HepG2 (cell line): ENCODE data around the gene MAPK4. TPM values are rescaled to one million over a fixed set of nuclear protein-coding genes. Genes with fewer than 3 reads are reported as not detected.
A peak's percentile ranks its signal among the peaks of the same experiment; 100 is the strongest.

Experiments
- CC2D1A ChIP-seq: sonication (generic); formaldehyde crosslinking; IDR thresholded peaks from 2 replicates; pipeline ENCODE4 v1.8.1; 2023; ENCODE audit warnings: mild to moderate bottlenecking, missing genetic modification reagents
- ISL2 ChIP-seq: sonication (generic); formaldehyde crosslinking; IDR thresholded peaks from 2 replicates; pipeline ENCODE4 v1.5.0; 2020; ENCODE audit warnings: missing genetic modification reagents
- KMT2A ChIP-seq: sonication (generic); formaldehyde crosslinking; IDR thresholded peaks from 2 replicates; pipeline ENCODE4 v1.4.0; 2020; ENCODE audit warnings: missing genetic modification reagents
- MXD4 ChIP-seq: IDR thresholded peaks from 2 replicates; pipeline ENCODE4 v1.6.1; 2016; ENCODE audit warnings: mild to moderate bottlenecking, missing biosample characterization, missing genetic modification reagents
- ZFP82 ChIP-seq: sonication (generic); formaldehyde crosslinking; IDR thresholded peaks from 2 replicates; pipeline ENCODE4 v1.5.1; 2020; ENCODE audit warnings: mild to moderate bottlenecking, missing genetic modification reagents, borderline replicate concordance
- ZHX1 ChIP-seq: sonication (generic); formaldehyde crosslinking; IDR thresholded peaks from 2 replicates; pipeline ENCODE4 v1.8.1; 2022; ENCODE audit warnings: low read depth, mild to moderate bottlenecking, missing genetic modification reagents
- ZNF235 ChIP-seq: sonication (generic); formaldehyde crosslinking; IDR thresholded peaks from 2 replicates; pipeline ENCODE4 v1.8.1; 2023; ENCODE audit warnings: mild to moderate bottlenecking, missing genetic modification reagents, borderline replicate concordance
- ZNF282 ChIP-seq: fragments of 450-650 bp; IDR thresholded peaks from 2 replicates; pipeline ENCODE4 v1.6.1; 2018; ENCODE audit not compliant: partially characterized antibody
- ZNF331 ChIP-seq: sonication (generic); formaldehyde crosslinking; IDR thresholded peaks from 2 replicates; pipeline ENCODE4 v1.4.0; 2020; ENCODE audit warnings: missing genetic modification reagents
- ZNF382 ChIP-seq: sonication (generic); formaldehyde crosslinking; IDR thresholded peaks from 2 replicates; pipeline ENCODE4 v1.5.0; 2020; ENCODE audit warnings: missing genetic modification reagents, mild to moderate bottlenecking, borderline replicate concordance
- ZNF414 ChIP-seq: sonication (generic); formaldehyde crosslinking; IDR thresholded peaks from 2 replicates; pipeline ENCODE4 v1.5.0; 2020; ENCODE audit warnings: missing genetic modification reagents
- ZNF431 ChIP-seq: sonication (generic); formaldehyde crosslinking; IDR thresholded peaks from 2 replicates; pipeline ENCODE4 v1.9.0; 2022; ENCODE audit warnings: missing genetic modification reagents, low read depth, mild to moderate bottlenecking, borderline replicate concordance
- ZNF616 ChIP-seq: sonication (generic); formaldehyde crosslinking; IDR thresholded peaks from 2 replicates; pipeline ENCODE4 v1.5.0; 2020; ENCODE audit warnings: low read depth, mild to moderate bottlenecking, missing genetic modification reagents
- ZNF703 ChIP-seq: sonication (generic); formaldehyde crosslinking; IDR thresholded peaks from 2 replicates; pipeline ENCODE4 v1.5.1; 2020; ENCODE audit warnings: missing genetic modification reagents, mild to moderate bottlenecking, moderate library complexity, borderline replicate concordance
- ZNF713 ChIP-seq: sonication (generic); formaldehyde crosslinking; IDR thresholded peaks from 2 replicates; pipeline ENCODE4 v1.4.0; 2020; ENCODE audit warnings: mild to moderate bottlenecking, missing genetic modification reagents
- polyA plus RNA-seq, 8 experiments: library from polyadenylated mRNA; depleted of rRNA in 3 of 8; stranded (reverse) in 7 of 8; unstranded in 1 of 8; fragments of >200 nt; fragmentation: Illumina TruSeq in 4 of 8; extraction: Trizol in 4 of 8; gene quantifications; 2 replicates each; pipeline versions ENCODE4 v1.2.1 to v1.2.3, GENCODE V29; 2011 to 2016; ENCODE audit warnings: low read depth in 4 of 8, missing spikeins in 1 of 8, mixed read lengths in 1 of 8; ENCODE audit not compliant: insufficient read depth in 1 of 8
- total RNA-seq, 5 experiments: library from RNA; depleted of rRNA; stranded (reverse); fragments of >200 nt; fragmentation: Illumina TruSeq; extraction: Trizol; gene quantifications; 2 replicates each; pipeline ENCODE4 v1.2.3, GENCODE V29; 2016; ENCODE audit warnings: low read depth in 1 of 5
- TF ChIP-seq, protein P1 (sequence below): sonication (generic); IDR thresholded peaks from 2 replicates; pipeline ENCODE4 v1.6.1; 2016; ENCODE audit warnings: low read depth, borderline replicate concordance
- TF ChIP-seq, protein P2 (sequence below): sonication (generic); formaldehyde crosslinking; IDR thresholded peaks from 2 replicates; pipeline ENCODE4 v1.8.1; 2023; ENCODE audit warnings: mild to moderate bottlenecking, inconsistent platforms, moderate library complexity, missing genetic modification reagents, borderline replicate concordance
- TF ChIP-seq, protein P3 (sequence below): sonication (generic); formaldehyde crosslinking; IDR thresholded peaks from 2 replicates; pipeline ENCODE4 v1.4.0; 2020; ENCODE audit warnings: missing genetic modification reagents, borderline replicate concordance
- TF ChIP-seq, protein P4 (sequence below): sonication (generic); formaldehyde crosslinking; IDR thresholded peaks from 2 replicates; pipeline ENCODE4 v1.8.1; 2023; ENCODE audit warnings: mild to moderate bottlenecking, moderate library complexity, missing genetic modification reagents

The MAPK4 gene
- total and polyA plus RNA-seq, 2 of the 13 experiments (the other 11 are each of a cell fraction or from before 2014, with no cell fraction given) = not detected

DNA sequence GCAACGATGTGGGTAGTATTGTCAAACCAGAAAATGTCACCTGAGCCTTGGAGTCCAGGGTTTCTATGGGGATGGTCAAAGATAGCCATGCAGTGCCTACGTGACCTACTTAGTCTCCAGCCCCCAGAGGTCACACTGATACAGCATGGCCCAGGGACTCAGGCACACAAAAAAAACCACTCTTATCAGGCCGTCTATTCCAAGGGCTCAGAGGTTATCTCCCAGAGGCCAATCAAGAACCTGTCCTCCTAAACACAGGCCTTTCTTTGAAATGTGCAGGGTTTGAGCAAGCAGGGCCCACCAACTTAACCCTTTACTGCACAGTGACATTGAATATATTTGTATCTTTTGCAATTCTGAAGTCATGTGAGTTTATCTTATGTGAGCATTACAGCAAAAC, 177.2 kb downstream of the MAPK4 start (continued):
- TF ChIP-seq ZNF414 (no peak), ZNF431 (CRISPR knock-in tag) (0 out of 2 replicates have a peak, but pooled peaks have one; percentile 29), ZNF382 (CRISPR knock-in tag) (no peak), ZNF616 (no peak), ZHX1 (CRISPR knock-in tag) (no peak), ZNF703 (CRISPR knock-in tag) (no peak), ZNF331 (CRISPR knock-in tag) (no peak), KMT2A (CRISPR knock-in tag) (no peak), ZFP82 (no peak), ZNF713 (CRISPR knock-in tag) (no peak), ZNF235 (CRISPR knock-in tag) (no peak), CC2D1A (CRISPR knock-in tag) (no peak), ISL2 (CRISPR knock-in tag) (peak; percentile 85; the same call in 1 of the 2 replicates), MXD4 (CRISPR knock-in tag) (no peak), ZNF282 (no peak)
- TF ChIP-seq, protein P1, sequence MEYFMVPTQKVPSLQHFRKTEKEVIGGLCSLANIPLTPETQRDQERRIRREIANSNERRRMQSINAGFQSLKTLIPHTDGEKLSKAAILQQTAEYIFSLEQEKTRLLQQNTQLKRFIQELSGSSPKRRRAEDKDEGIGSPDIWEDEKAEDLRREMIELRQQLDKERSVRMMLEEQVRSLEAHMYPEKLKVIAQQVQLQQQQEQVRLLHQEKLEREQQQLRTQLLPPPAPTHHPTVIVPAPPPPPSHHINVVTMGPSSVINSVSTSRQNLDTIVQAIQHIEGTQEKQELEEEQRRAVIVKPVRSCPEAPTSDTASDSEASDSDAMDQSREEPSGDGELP = 0 out of 2 replicates have a peak, but pooled peaks have one; percentile 22
- TF ChIP-seq, protein P2, sequence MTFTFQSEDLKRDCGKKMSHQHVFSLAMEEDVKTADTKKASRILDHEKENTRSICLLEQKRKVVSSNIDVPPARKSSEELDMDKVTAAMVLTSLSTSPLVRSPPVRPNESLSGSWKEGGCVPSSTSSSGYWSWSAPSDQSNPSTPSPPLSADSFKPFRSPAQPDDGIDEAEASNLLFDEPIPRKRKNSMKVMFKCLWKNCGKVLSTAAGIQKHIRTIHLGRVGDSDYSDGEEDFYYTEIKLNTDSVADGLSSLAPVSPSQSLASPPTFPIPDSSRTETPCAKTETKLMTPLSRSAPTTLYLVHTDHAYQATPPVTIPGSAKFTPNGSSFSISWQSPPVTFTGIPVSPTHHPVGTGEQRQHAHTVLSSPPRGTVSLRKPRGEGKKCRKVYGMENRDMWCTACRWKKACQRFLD (CRISPR knock-in tag) = no peak
- TF ChIP-seq, protein P3, sequence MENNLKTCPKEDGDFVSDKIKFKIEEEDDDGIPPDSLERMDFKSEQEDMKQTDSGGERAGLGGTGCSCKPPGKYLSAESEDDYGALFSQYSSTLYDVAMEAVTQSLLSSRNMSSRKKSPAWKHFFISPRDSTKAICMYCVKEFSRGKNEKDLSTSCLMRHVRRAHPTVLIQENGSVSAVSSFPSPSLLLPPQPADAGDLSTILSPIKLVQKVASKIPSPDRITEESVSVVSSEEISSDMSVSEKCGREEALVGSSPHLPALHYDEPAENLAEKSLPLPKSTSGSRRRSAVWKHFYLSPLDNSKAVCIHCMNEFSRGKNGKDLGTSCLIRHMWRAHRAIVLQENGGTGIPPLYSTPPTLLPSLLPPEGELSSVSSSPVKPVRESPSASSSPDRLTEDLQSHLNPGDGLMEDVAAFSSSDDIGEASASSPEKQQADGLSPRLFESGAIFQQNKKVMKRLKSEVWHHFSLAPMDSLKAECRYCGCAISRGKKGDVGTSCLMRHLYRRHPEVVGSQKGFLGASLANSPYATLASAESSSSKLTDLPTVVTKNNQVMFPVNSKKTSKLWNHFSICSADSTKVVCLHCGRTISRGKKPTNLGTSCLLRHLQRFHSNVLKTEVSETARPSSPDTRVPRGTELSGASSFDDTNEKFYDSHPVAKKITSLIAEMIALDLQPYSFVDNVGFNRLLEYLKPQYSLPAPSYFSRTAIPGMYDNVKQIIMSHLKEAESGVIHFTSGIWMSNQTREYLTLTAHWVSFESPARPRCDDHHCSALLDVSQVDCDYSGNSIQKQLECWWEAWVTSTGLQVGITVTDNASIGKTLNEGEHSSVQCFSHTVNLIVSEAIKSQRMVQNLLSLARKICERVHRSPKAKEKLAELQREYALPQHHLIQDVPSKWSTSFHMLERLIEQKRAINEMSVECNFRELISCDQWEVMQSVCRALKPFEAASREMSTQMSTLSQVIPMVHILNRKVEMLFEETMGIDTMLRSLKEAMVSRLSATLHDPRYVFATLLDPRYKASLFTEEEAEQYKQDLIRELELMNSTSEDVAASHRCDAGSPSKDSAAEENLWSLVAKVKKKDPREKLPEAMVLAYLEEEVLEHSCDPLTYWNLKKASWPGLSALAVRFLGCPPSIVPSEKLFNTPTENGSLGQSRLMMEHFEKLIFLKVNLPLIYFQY (CRISPR knock-in tag) = no peak
- TF ChIP-seq, protein P4, sequence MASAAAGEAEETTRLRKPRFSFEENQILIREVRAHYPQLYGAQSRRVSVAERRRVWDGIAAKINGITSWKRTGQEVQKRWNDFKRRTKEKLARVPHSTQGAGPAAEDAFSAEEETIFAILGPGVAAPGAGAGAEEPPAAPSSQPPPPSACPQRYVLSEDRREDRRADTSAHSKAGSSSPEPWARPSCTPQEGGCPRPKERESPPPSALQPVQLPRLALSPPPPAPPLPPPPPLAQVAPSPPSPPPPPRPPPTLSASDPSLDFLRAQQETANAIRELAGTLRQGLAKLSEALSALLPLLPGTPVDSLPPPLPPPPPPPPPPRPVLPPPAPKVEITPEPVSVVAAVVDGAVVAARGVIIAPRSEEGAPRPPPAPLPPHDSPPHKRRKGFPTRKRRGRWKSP (CRISPR knock-in tag) = no peak
